HUES6 (cell line): ENCODE measurements around the gene NPHP4.

Experiments used
- H3K27ac ChIP-seq: 2 replicates; pipeline ENCODE4 v1.7.0; 2013; ENCODE audit warnings: low read depth, mild to moderate bottlenecking, low read length, inconsistent platforms
- H3K27me3 ChIP-seq: 2 replicates; pipeline ENCODE4 v1.6.1; 2013; ENCODE audit warnings: low read length; ENCODE audit not compliant: control insufficient read depth, insufficient read depth
- H3K36me3 ChIP-seq: 2 replicates; pipeline ENCODE4 v1.6.1; 2013; ENCODE audit warnings: low read length; ENCODE audit not compliant: control insufficient read depth, insufficient read depth
- H3K4me1 ChIP-seq: 2 replicates; pipeline ENCODE4 v1.6.1; 2013; ENCODE audit warnings: low read length; ENCODE audit not compliant: control insufficient read depth, insufficient read depth
- H3K4me3 ChIP-seq: 2 replicates; pipeline ENCODE4 v1.5.1; 2013; ENCODE audit warnings: low read depth, low read length
- H3K9ac ChIP-seq: one replicate; pipeline ENCODE4 v1.6.1; 2013; ENCODE audit warnings: mild to moderate bottlenecking, low read length
- H3K9me3 ChIP-seq: 2 replicates; pipeline ENCODE4 v1.6.1; 2013; ENCODE audit warnings: low read depth, low read length; ENCODE audit not compliant: control insufficient read depth, insufficient read depth

NPHP4 gene

GRCh38 chr1:5920201-5920600 lies 72.0 kb downstream of the NPHP4 start:
- Histone ChIP-seq H3K9ac (no peak overlapping the region), H3K27me3 (no peaks in the 10 kb centered on the region), H3K36me3 (no peaks in the 10 kb centered on the region; the same call in 1 of the 2 replicates), H3K27ac (no peak overlapping the region), H3K9me3 (no peaks in the 10 kb centered on the region), H3K4me3 (no peak overlapping the region), H3K4me1 (no peaks in the 10 kb centered on the region)

GRCh38 chr1:5918275-5918649 lies 74.0 kb downstream of the NPHP4 start:
- no peaks in the 10 kb centered on the region; the same call in 1 of the 2 replicates for H3K36me3 ChIP-seq
- no peak overlapping the region for H3K27ac ChIP-seq
- H3K9ac ChIP-seq = no peak overlapping the region
- H3K4me3 ChIP-seq = no peak overlapping the region
- no peaks in the 10 kb centered on the region for H3K9me3 ChIP-seq
- no peaks in the 10 kb centered on the region for H3K4me1 ChIP-seq
- H3K27me3 ChIP-seq = no peaks in the 10 kb centered on the region

GRCh38 chr1:5917591-5918274 lies 74.5 kb downstream of the NPHP4 start:
- Histone ChIP-seq H3K27me3 (no peaks in the 10 kb centered on the region), H3K4me3 (no peak overlapping the region), H3K36me3 (no peaks in the 10 kb centered on the region; the same call in 1 of the 2 replicates), H3K4me1 (no peaks in the 10 kb centered on the region), H3K27ac (no peak overlapping the region), H3K9me3 (no peaks in the 10 kb centered on the region), H3K9ac (no peak overlapping the region)

- no peaks in the 10 kb centered on the region for H3K27me3 ChIP-seq
- no peaks in the 10 kb centered on the region for H3K9me3 ChIP-seq
- H3K4me1 ChIP-seq = no peaks in the 10 kb centered on the region
- H3K9ac ChIP-seq = no peak overlapping the region
- H3K27ac ChIP-seq = no peak overlapping the region
- no peak overlapping the region for H3K4me3 ChIP-seq
- H3K36me3 ChIP-seq = no peaks in the 10 kb centered on the region; the same call in 1 of the 2 replicates
Observed at GRCh38 chr1:5917281-5917590, 75.0 kb downstream of the NPHP4 start.

GRCh38 chr1:5916572-5917280 lies 75.5 kb downstream of the NPHP4 start:
- no peak overlapping the region for H3K27ac ChIP-seq

GRCh38 chr1:5915587-5916571 lies 76.3 kb downstream of the NPHP4 start:
- Histone ChIP-seq H3K27me3 (no peaks in the 10 kb centered on the region), H3K9ac (no peak overlapping the region), H3K4me1 (no peaks in the 10 kb centered on the region), H3K4me3 (no peak overlapping the region), H3K36me3 (no peaks in the 10 kb centered on the region), H3K27ac (no peak overlapping the region), H3K9me3 (no peaks in the 10 kb centered on the region)

More at GRCh38 chr1:5916572-5917280, 75.5 kb downstream of the NPHP4 start:
- Histone ChIP-seq H3K27me3 (no peaks in the 10 kb centered on the region), H3K36me3 (no peaks in the 10 kb centered on the region), H3K4me1 (no peaks in the 10 kb centered on the region), H3K4me3 (no peak overlapping the region), H3K9me3 (no peaks in the 10 kb centered on the region), H3K9ac (no peak overlapping the region)

- Histone ChIP-seq H3K27me3 (no peaks in the 10 kb centered on the region), H3K9me3 (no peaks in the 10 kb centered on the region), H3K36me3 (no peaks in the 10 kb centered on the region), H3K4me1 (no peaks in the 10 kb centered on the region), H3K9ac (no peak overlapping the region), H3K27ac (no peak overlapping the region), H3K4me3 (no peak overlapping the region)
Observed at GRCh38 chr1:5914676-5915365, 77.4 kb downstream of the NPHP4 start.

GRCh38 chr1:5913876-5914275 lies 78.3 kb downstream of the NPHP4 start:
- H3K9me3 ChIP-seq = no peaks in the 10 kb centered on the region
- no peaks in the 10 kb centered on the region for H3K27me3 ChIP-seq
- no peak overlapping the region for H3K4me3 ChIP-seq
- no peaks in the 10 kb centered on the region for H3K36me3 ChIP-seq
- no peak overlapping the region for H3K9ac ChIP-seq
- no peak overlapping the region for H3K27ac ChIP-seq
- no peaks in the 10 kb centered on the region for H3K4me1 ChIP-seq

GRCh38 chr1:5913078-5913845 lies 79.0 kb downstream of the NPHP4 start:
- Histone ChIP-seq H3K4me3 (no peak overlapping the region), H3K9ac (no peak overlapping the region), H3K4me1 (no peaks in the 10 kb centered on the region), H3K27me3 (no peaks in the 10 kb centered on the region), H3K36me3 (no peaks in the 10 kb centered on the region), H3K27ac (no peak overlapping the region), H3K9me3 (no peaks in the 10 kb centered on the region)

- no peaks in the 10 kb centered on the region for H3K9me3 ChIP-seq
- no peaks in the 10 kb centered on the region for H3K4me1 ChIP-seq
- H3K27me3 ChIP-seq = no peaks in the 10 kb centered on the region
- H3K36me3 ChIP-seq = no peaks in the 10 kb centered on the region
- no peak overlapping the region for H3K4me3 ChIP-seq
- no peak overlapping the region for H3K27ac ChIP-seq
- no peak overlapping the region for H3K9ac ChIP-seq
Observed at GRCh38 chr1:5911871-5912271, 80.4 kb downstream of the NPHP4 start.
